Neural progenitor cell (in vitro differentiated cells): ENCODE results near the gene PRMT9.

Experiments
- CTCF ChIP-seq: fragments of 200-600 bp; sonication (generic); IDR thresholded peaks from 2 replicates; pipeline ENCODE4 v1.5.1; 2017; ENCODE audit warnings: antibody characterized with exemption, mild to moderate bottlenecking
- EZH2 ChIP-seq: fragments of 200-600 bp; sonication (generic); IDR thresholded peaks from 2 replicates; pipeline ENCODE4 v1.6.1; 2017; ENCODE audit warnings: antibody characterized with exemption, mild to moderate bottlenecking, moderate library complexity
- EZH2phosphoT487 ChIP-seq: fragments of 200-600 bp; sonication (generic); IDR thresholded peaks from 2 replicates; pipeline ENCODE4 v1.6.1; 2017; ENCODE audit warnings: antibody characterized with exemption

- no peak for TF ChIP-seq EZH2
- TF ChIP-seq EZH2phosphoT487: no peak
- TF ChIP-seq CTCF: no peak
These were observed 63.6 kb downstream of the PRMT9 start for GRCh38 chr4:147620315-147620714.
